Activated naive CD4-positive, alpha-beta T cell treated with anti-CD3 and anti-CD28 coated beads for 36 hours (primary cell): ENCODE measurements around the gene RBM19. TPM values are rescaled to one million over a fixed set of nuclear protein-coding genes. Genes with fewer than 3 reads are reported as not detected.

Source experiments
- CTCF ChIA-PET: fragments of 350-600 bp; sonication (Branson Sonifier 250); formaldehyde crosslinking; loops from one replicate; lab custom pipeline; 2021; ENCODE audit warnings: antibody characterized with exemption; lab: Charles Lee
- DNase-seq: peaks from one replicate; pipeline ENCODE4 v3.0.0-alpha.2; 2020
- H3K27ac Mint-ChIP-seq: one replicate; pipeline ENCODE4 v1.8.0; 2021; ENCODE audit warnings: mild to moderate bottlenecking, mixed read lengths
- H3K27me3 Mint-ChIP-seq: one replicate; pipeline ENCODE4 v1.8.0; 2021; ENCODE audit warnings: low read depth, mixed read lengths
- H3K36me3 Mint-ChIP-seq: one replicate; pipeline ENCODE4 v1.8.0; 2021; ENCODE audit warnings: low read depth, mixed read lengths
- H3K4me1 Mint-ChIP-seq: one replicate; pipeline ENCODE4 v1.8.0; 2021; ENCODE audit warnings: low read depth, mixed read lengths
- H3K4me3 Mint-ChIP-seq: one replicate; pipeline ENCODE4 v1.8.0; 2021; ENCODE audit warnings: mild to moderate bottlenecking, moderate library complexity, mixed read lengths
- H3K9me3 Mint-ChIP-seq: one replicate; pipeline ENCODE4 v1.8.0; 2021; ENCODE audit warnings: mixed read lengths
- intact Hi-C: fragments of 100-400 bp; cut with micrococcal nuclease; formaldehyde crosslinking; loops from one replicate; pipeline ENCODE4 v1.15.1; 2023
- total RNA-seq, 2 experiments: library from RNA; stranded (reverse); gene quantifications; one replicate each; pipeline ENCODE4 v1.2.3, GENCODE V29; 2021

Gene RBM19
- total RNA-seq, 2 experiments from 2014 or later, result 89.0 to 96.2 TPM

DNA sequence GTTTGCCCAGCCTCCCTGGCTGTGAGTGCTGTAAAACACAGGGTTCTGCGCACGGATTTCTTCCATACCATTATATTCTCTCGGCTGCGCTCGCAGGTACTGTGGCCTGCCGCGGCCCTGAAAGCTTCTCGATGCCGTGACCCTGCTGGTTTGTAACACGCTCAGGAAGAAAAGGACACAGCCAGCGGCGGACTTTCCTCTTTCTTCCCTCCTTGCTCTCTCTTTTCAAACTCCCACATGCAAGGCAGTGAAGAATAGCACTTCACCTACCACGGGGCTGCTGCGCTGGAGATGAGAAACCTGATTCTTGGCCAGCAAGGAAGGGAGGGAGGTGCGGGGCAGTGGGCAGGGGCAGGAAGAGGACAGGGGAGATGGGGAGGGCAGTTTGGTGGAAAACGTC lies 130.2 kb downstream of the RBM19 start:
- Mint-ChIP-seq H3K4me1 (no peaks in the 10 kb centered on the region), H3K27ac (no peak overlapping the region), H3K27me3 (no peaks in the 10 kb centered on the region), H3K4me3 (no peak overlapping the region), H3K9me3 (no peaks in the 10 kb centered on the region), H3K36me3 (peaks cover 19% of the 10 kb centered on the region)
- CTCF ChIA-PET, result no interaction called here
- no peak for DNase-seq
- intact Hi-C loops, result no loop called here

- peaks cover 20% of the 10 kb centered on the region for H3K36me3 Mint-ChIP-seq
- H3K27me3 Mint-ChIP-seq, result no peaks in the 10 kb centered on the region
- H3K9me3 Mint-ChIP-seq, result no peaks in the 10 kb centered on the region
- intact Hi-C loops, result no loop called here
- H3K27ac Mint-ChIP-seq, result no peak overlapping the region
- CTCF ChIA-PET, result no interaction called here
- H3K4me1 Mint-ChIP-seq, result no peaks in the 10 kb centered on the region
- H3K4me3 Mint-ChIP-seq, result no peak overlapping the region
- no peak for DNase-seq
These were observed 130.7 kb downstream of the RBM19 start for GRCh38 chr12:113835433-113835832.

DNA sequence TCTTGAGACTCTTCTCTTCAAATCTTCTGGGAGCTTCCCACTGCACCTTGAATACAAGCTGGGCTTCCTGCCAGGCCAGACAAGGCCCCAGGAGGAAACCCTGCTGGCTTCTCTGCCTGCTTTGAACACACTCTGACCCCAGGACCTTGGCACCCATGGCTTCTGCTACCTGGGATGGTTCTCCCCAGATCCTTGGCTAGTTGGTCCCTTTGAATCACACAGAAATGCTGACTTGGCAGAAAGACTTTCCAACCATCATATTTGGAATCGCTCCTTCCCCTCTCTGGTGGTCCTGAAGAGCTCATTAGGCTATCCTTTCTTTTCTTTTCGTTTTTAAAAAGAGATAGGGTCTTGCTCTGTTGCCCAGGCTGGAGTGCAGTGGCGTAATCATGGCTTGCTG lies 132.7 kb downstream of the RBM19 start:
- Mint-ChIP-seq H3K36me3 (peaks cover 20% of the 10 kb centered on the region), H3K4me1 (no peaks in the 10 kb centered on the region), H3K27ac (no peak overlapping the region), H3K27me3 (no peaks in the 10 kb centered on the region), H3K9me3 (no peaks in the 10 kb centered on the region), H3K4me3 (no peak overlapping the region)
- no peak for DNase-seq
- intact Hi-C loops, result no loop called here
- CTCF ChIA-PET, result no interaction called here

DNA sequence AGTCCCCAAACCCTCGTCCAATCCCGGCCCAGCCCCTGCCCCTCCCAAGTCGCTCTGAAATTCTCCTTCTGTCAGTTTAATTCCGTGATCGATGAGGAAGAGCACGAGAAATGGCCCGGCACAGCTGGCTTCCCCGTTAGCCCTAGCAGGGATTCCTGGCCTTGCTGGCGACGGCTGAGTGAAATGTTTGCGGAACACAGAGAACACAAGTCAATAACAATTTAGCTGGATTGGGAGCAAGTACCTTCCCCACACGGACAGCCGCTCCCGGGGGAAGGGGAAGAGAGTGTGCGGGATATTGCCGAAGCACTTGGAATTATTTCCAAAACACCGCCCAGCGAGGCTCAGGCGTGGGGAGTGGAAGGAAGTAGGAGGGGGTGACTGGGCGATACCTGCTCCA lies 134.6 kb downstream of the RBM19 start:
- no peak overlapping the region for H3K27ac Mint-ChIP-seq
- H3K4me3 Mint-ChIP-seq, result no peak overlapping the region
- H3K27me3 Mint-ChIP-seq, result no peaks in the 10 kb centered on the region
- H3K4me1 Mint-ChIP-seq, result no peaks in the 10 kb centered on the region
- intact Hi-C loops, result no loop called here
- no peak for DNase-seq
- H3K36me3 Mint-ChIP-seq, result peaks cover 17% of the 10 kb centered on the region
- H3K9me3 Mint-ChIP-seq, result no peaks in the 10 kb centered on the region
- CTCF ChIA-PET, result no interaction called here

- DNase-seq, result no peak
- Mint-ChIP-seq H3K9me3 (no peaks in the 10 kb centered on the region), H3K4me3 (no peak overlapping the region), H3K4me1 (no peaks in the 10 kb centered on the region), H3K27ac (no peak overlapping the region), H3K27me3 (no peaks in the 10 kb centered on the region), H3K36me3 (peaks cover 19% of the 10 kb centered on the region)
- intact Hi-C loops, result no loop called here
- CTCF ChIA-PET, result no interaction called here
These were observed 135.1 kb downstream of the RBM19 start for GRCh38 chr12:113831016-113831415.

DNA sequence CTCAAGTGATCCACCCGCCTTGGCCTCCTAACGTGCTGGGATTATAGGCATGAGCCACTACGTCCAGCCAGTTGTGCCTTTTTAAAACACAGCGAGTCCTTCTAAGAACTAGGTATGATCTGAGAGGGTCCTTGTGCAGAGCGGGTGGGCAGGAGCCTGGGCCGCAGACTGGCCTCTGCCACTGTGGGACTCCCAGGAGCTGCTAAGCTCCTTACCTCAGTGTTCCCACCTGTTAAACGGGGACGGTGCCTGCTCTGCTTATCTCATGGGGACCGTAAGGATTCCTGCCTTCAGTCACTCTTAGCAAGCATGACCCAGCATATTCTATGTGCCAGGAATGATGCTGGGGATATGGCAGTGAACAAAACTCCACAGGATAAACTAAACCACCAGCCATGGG lies 136.9 kb downstream of the RBM19 start:
- no peaks in the 10 kb centered on the region for H3K27me3 Mint-ChIP-seq
- peaks cover 15% of the 10 kb centered on the region for H3K36me3 Mint-ChIP-seq
- intact Hi-C loops, result no loop called here
- no peak overlapping the region for H3K4me3 Mint-ChIP-seq
- CTCF ChIA-PET, result no interaction called here
- H3K4me1 Mint-ChIP-seq, result no peaks in the 10 kb centered on the region
- no peaks in the 10 kb centered on the region for H3K9me3 Mint-ChIP-seq
- H3K27ac Mint-ChIP-seq, result no peak overlapping the region
- DNase-seq, result no peak

DNA sequence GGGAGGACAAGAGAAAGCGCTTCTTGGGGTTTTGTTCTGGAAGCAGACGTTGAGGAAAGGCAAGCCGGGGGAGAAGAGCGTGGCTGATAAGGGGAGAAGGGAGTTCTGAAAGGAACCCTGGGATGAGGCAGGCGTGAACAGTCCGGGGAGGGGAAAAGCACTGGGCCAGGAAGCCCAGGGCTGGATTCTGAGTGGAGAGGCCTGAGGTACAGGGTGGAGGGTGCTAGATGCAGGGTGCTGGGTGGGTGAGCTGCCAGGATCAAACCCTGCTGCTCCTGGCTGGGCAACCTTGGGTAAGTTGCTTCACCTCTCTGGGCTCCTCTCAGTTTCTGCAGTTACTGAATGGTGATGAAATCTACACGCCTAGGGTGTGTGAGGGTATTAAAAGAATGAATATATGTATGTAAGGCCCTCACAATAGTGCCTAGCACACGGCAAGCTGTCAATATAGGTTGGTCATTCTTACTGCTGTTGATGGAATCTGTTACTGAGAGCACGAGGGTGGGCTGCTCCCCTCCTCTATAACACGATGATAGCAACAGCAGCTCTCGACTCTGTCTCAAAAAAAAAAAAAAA lies 138.5 kb downstream of the RBM19 start:
- Mint-ChIP-seq H3K36me3 (peaks cover 5% of the 10 kb centered on the region), H3K4me3 (no peak overlapping the region), H3K27me3 (no peaks in the 10 kb centered on the region), H3K27ac (no peak overlapping the region), H3K4me1 (no peaks in the 10 kb centered on the region), H3K9me3 (no peaks in the 10 kb centered on the region)
- intact Hi-C loops, result no loop called here
- CTCF ChIA-PET, result no interaction called here
- no peak for DNase-seq

- CTCF ChIA-PET, result no interaction called here
- H3K36me3 Mint-ChIP-seq, result peaks cover 7% of the 10 kb centered on the region
- intact Hi-C loops, result no loop called here
- no peak overlapping the region for H3K27ac Mint-ChIP-seq
- DNase-seq, result no peak
- no peaks in the 10 kb centered on the region for H3K9me3 Mint-ChIP-seq
- no peaks in the 10 kb centered on the region for H3K4me1 Mint-ChIP-seq
- H3K4me3 Mint-ChIP-seq, result no peak overlapping the region
- no peaks in the 10 kb centered on the region for H3K27me3 Mint-ChIP-seq
These were observed 139.2 kb downstream of the RBM19 start for GRCh38 chr12:113826805-113827538.

DNA sequence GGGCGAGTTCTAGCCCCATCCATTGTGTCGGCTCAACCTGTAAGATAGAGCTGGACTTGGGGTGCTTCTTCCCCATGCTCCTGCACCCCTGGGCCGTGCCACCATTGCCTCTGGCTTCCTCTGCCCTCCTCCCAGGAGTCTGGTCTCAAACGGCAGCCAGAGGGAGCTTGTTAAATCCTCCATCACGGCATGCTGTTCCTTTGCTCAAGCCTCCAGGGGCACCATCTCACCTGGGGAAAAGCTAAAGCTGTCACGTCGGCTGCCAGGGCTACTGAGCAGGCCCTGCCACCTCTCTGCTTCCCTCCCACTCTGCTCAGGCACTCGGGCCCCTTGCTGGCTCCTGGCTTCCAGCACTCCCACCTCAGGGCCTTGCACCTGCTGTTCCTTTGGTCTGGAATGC lies 140.4 kb downstream of the RBM19 start:
- Mint-ChIP-seq H3K27me3 (no peaks in the 10 kb centered on the region), H3K36me3 (peaks cover 6% of the 10 kb centered on the region), H3K4me1 (no peaks in the 10 kb centered on the region), H3K27ac (no peak overlapping the region), H3K9me3 (no peaks in the 10 kb centered on the region), H3K4me3 (no peak overlapping the region)
- CTCF ChIA-PET, result interaction anchor here (0.6 kb wide), 1 partner anchor 54 kb away, joined by 5 read pairs; no protein-coding TSS in a partner anchor
- intact Hi-C loops, result no loop called here
- DNase-seq, result no peak

- H3K27me3 Mint-ChIP-seq, result no peaks in the 10 kb centered on the region
- H3K27ac Mint-ChIP-seq, result no peak overlapping the region
- H3K4me3 Mint-ChIP-seq, result no peak overlapping the region
- H3K36me3 Mint-ChIP-seq, result peaks cover 18% of the 10 kb centered on the region
- H3K9me3 Mint-ChIP-seq, result no peaks in the 10 kb centered on the region
- no peak for DNase-seq
- CTCF ChIA-PET, result no interaction called here
- H3K4me1 Mint-ChIP-seq, result no peaks in the 10 kb centered on the region
- intact Hi-C loops, result no loop called here
These were observed 142.3 kb downstream of the RBM19 start for GRCh38 chr12:113823816-113824215.

DNA sequence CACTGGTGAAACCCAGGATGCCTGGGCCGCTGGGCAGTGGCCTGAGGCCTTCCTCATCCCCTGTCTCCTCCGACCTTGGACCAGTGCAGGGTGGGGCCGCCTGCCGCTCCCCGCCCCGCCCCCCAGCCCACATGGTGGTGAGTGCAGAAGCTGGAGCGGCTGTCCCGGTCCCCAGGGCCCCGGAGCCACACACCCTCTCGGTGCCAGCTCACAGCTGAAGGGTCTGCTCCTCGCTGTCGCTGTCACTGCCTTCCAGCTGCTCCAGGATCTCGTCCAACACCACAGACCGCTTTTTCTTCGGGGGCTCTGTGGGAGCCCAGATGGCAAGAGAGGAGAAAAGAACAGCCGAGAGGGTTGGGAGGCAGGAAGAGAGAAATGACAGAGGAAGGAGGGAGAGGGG lies 143.1 kb downstream of the RBM19 start:
- DNase-seq, result no peak
- H3K4me3 Mint-ChIP-seq, result no peak overlapping the region
- no peaks in the 10 kb centered on the region for H3K9me3 Mint-ChIP-seq
- no peaks in the 10 kb centered on the region for H3K4me1 Mint-ChIP-seq
- no peaks in the 10 kb centered on the region for H3K27me3 Mint-ChIP-seq
- H3K36me3 Mint-ChIP-seq, result peaks cover 23% of the 10 kb centered on the region
- H3K27ac Mint-ChIP-seq, result no peak overlapping the region
- CTCF ChIA-PET, result no interaction called here
- intact Hi-C loops, result no loop called here

DNA sequence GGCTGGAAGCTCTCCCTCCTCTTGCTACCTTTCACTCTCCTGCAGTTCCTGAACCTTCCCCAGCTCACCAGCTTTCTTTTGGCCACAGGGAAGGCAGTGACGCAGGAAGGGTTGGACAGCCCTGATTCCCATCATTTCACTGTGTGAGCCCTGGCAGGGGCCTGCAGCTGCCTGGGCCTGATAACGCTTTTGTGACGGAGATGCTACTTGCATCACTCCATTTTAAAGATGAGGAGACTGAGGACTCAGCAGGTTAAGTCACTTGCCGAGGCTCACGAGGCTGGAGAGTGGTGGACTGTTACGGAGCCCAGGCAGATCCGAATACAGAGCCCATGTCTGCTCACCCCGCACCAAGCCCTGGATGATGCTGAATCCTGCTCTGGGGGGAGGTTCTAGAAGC lies 145.3 kb downstream of the RBM19 start:
- no peak overlapping the region for H3K4me3 Mint-ChIP-seq
- no peaks in the 10 kb centered on the region for H3K4me1 Mint-ChIP-seq
- H3K36me3 Mint-ChIP-seq, result peaks cover 35% of the 10 kb centered on the region
- DNase-seq, result no peak
- H3K9me3 Mint-ChIP-seq, result no peaks in the 10 kb centered on the region
- intact Hi-C loops, result no loop called here
- no peaks in the 10 kb centered on the region for H3K27me3 Mint-ChIP-seq
- CTCF ChIA-PET, result no interaction called here
- no peak overlapping the region for H3K27ac Mint-ChIP-seq

DNA sequence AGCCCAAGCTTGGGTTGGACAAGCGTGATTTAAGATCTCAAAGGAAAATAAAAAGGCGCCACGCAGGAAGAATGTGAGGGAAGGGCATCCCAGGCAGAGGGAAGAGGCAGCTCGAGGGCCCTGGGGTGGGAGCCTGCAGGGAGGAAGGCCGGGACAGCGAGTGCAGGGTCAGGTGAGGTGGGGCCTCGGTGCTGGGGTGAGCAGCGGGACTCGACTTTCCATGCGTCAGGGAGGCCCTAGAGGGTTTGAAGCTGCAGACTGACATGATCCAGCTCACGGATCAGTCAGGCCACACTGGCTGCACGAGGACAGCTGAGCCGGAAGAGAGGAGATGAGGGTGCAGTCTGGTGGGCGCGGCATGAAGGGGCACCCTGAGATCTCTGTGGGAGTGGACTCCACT lies 145.8 kb downstream of the RBM19 start:
- CTCF ChIA-PET, result no interaction called here
- H3K27ac Mint-ChIP-seq, result no peak overlapping the region

More for the DNA sequence above, 145.8 kb downstream of the RBM19 start:
- intact Hi-C loops, result no loop called here
- Mint-ChIP-seq H3K4me1 (no peaks in the 10 kb centered on the region), H3K27me3 (no peaks in the 10 kb centered on the region), H3K9me3 (no peaks in the 10 kb centered on the region), H3K36me3 (peaks cover 40% of the 10 kb centered on the region), H3K4me3 (no peak overlapping the region)
- no peak for DNase-seq
